HFF-Myc (cell line): ENCODE data around the gene MAN2A2.

ENCODE experiments used
- DNase-seq: peaks from one replicate; pipeline ENCODE4 v3.0.0-alpha.2; 2011; ENCODE audit warnings: low read depth; ENCODE audit errors: extremely low read depth
- H3K4me3 ChIP-seq: replicated peaks from 2 replicates; pipeline ENCODE4 v1.5.1; 2011; ENCODE audit warnings: low read depth, mild to moderate bottlenecking, control low read depth, low read length
- CTCF ChIP-seq: IDR thresholded peaks from 2 replicates; pipeline ENCODE4 v1.5.1; 2012; ENCODE audit warnings: mild to moderate bottlenecking, low read depth, low read length, control low read depth; ENCODE audit errors: missing control alignments

The MAN2A2 gene

DNA sequence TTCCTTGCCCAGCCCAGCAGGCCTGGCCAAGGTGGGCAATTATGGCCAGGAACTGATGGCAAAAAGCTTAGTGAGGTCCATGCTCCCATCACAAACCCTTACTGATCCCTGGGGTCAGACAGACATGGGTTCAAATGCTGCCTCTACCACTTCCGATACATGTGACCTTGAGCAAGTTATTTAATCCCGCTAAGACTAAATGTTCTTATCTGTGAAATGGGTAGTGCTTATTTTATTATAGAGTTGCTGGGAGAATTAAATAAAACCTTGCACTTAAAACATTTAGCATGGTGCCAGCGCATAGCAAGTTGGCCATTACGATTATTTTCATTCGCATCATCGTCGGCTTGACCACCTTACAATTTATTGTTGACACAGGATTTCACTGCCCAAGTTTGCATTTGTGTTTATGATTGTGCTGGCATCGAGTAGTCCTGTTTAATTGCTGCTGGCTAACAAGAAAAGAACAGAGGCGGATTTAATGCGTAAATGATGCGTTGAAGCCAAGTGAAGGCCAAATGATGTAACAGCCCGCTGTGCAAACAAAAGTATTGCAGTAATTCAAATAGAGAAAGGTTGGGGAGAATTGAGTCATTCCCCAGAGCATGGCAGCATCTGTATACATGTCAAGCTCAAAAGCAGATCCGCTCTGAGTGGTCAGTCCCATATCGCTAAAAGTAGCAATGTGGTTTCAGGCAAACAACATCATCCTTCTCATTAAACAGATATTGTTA is 42.0 kb upstream of the MAN2A2 start:
- H3K4me3 ChIP-seq, result no peak overlapping the region
- no peak for TF ChIP-seq CTCF
- DNase-seq, result no peak

GRCh38 chr15:90862487-90862886 is 40.6 kb upstream of the MAN2A2 start:
- DNase-seq, result no peak
- no peak for TF ChIP-seq CTCF
- H3K4me3 ChIP-seq, result no peak overlapping the region

DNA sequence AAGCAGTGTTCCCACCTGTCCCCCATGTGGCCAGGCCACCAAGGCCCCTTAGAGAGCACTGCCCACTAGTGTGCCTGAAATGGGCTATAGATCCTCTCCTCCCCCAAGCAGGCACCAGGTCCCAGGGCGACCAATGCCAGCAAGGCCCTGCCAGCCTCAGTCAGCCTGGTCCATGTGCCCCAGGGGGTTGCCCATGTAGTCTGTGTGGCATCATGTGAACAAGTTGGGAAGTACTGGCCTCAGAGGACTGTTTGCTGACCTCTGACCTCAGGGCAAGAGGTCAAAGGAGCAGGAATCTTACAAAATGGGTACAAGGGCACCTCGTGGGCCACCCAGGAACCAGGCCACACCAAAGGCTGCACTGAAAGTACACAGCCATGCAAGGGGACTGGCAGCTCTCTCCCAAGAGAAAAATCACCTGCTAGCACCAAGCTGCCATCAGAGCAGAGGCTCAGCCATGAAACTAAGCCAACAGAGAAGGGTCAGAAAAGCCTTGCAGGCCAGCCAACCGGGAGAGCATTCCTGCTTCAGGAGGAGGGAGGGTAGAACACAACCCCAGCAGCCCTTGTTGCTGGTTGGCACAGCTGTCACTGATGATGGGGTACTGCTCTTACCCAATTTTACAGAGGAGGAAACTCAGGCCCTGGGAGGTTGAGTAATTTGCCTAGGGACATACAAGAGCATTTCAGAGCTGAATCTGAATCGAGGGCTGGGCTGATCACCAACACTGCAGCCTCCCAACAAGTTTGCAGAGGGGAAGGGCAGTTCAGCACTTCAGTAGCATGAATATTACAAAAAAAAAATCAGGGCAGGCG is 39.9 kb upstream of the MAN2A2 start:
- TF ChIP-seq CTCF, result no peak
- no peak for DNase-seq
- H3K4me3 ChIP-seq, result no peak overlapping the region

GRCh38 chr15:90863987-90864386 is 39.1 kb upstream of the MAN2A2 start:
- DNase-seq, result no peak
- TF ChIP-seq CTCF, result no peak
- H3K4me3 ChIP-seq, result no peak overlapping the region

DNA sequence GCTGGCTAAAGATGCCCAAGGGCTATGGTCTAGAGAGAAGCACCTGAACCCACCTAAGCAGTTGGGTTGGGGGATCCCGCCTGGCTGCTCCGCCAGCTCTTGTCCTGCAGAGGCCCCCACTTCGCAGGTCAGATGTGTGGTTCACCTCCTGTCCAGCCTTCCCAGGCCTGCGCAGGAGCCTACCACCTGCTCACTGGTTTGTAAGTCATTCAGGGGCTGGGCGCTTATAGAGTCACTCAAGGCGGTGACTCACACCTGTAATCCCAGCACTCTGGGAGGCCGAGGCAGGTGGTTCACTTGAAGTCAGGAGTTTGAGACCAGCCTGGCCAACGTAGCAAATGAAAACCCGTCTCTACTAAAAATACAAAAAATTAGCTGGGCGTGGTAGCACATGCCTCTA is 38.6 kb upstream of the MAN2A2 start:
- no peak for TF ChIP-seq CTCF
- no peak for DNase-seq
- no peak overlapping the region for H3K4me3 ChIP-seq

GRCh38 chr15:90865702-90866101 is 37.4 kb upstream of the MAN2A2 start:
- no peak for TF ChIP-seq CTCF
- H3K4me3 ChIP-seq, result no peak overlapping the region
- DNase-seq, result no peak
